CD4-positive, alpha-beta T cell treated with Interleukin-10 for 1 hour (primary cell): Measurements from ENCODE around the gene C16orf54.
"Not testable (repeated sequence)": the region's sequence is repeated elsewhere in the genome, so short reads cannot be mapped to it uniquely, and the experiment has no call there.

Experiments
- DNase-seq: peaks from one replicate; pipeline ENCODE4 v3.0.0-alpha.2; 2020

Gene C16orf54

GRCh38 chr16:29739927-29740629 is 5.7 kb downstream of the C16orf54 start:
- DNase-seq = not testable (repeated sequence)

- DNase-seq = peak; percentile 86
These were observed 7.3 kb downstream of the C16orf54 start for GRCh38 chr16:29738514-29738913.

- DNase-seq = no peak
These were observed 8.1 kb downstream of the C16orf54 start for GRCh38 chr16:29737713-29738112.

- no peak for DNase-seq
These were observed 9.0 kb downstream of the C16orf54 start for GRCh38 chr16:29736764-29737163.

- no peak for DNase-seq
These were observed 9.7 kb downstream of the C16orf54 start for GRCh38 chr16:29736112-29736511.

GRCh38 chr16:29734786-29735185 is 11.0 kb downstream of the C16orf54 start:
- no peak for DNase-seq

GRCh38 chr16:29731768-29732601 is 13.8 kb downstream of the C16orf54 start:
- peak; percentile 29 for DNase-seq

- no peak for DNase-seq
These were observed 15.1 kb downstream of the C16orf54 start for GRCh38 chr16:29730649-29731048.

GRCh38 chr16:29729116-29729521 is 16.7 kb downstream of the C16orf54 start:
- no peak for DNase-seq

- DNase-seq = no peak
These were observed 18.3 kb downstream of the C16orf54 start for GRCh38 chr16:29727452-29727851.

GRCh38 chr16:29726845-29727377 is 18.9 kb downstream of the C16orf54 start:
- DNase-seq = no peak

- DNase-seq = peak; percentile 60
These were observed 24.5 kb downstream of the C16orf54 start for GRCh38 chr16:29721167-29721879.

- DNase-seq = no peak
These were observed 25.1 kb downstream of the C16orf54 start for GRCh38 chr16:29720703-29721102.

GRCh38 chr16:29719063-29719462 is 26.7 kb downstream of the C16orf54 start:
- no peak for DNase-seq

GRCh38 chr16:29717113-29717512 is 28.7 kb downstream of the C16orf54 start:
- no peak for DNase-seq

GRCh38 chr16:29714972-29715371 is 30.8 kb downstream of the C16orf54 start:
- no peak for DNase-seq

GRCh38 chr16:29714396-29714795 is 31.4 kb downstream of the C16orf54 start:
- DNase-seq = no peak

GRCh38 chr16:29712809-29713208 is 33.0 kb downstream of the C16orf54 start:
- no peak for DNase-seq

GRCh38 chr16:29710227-29711219 is 35.3 kb downstream of the C16orf54 start:
- DNase-seq = peak; percentile 80

- DNase-seq = not testable (repeated sequence)
These were observed 36.1 kb downstream of the C16orf54 start for GRCh38 chr16:29709657-29710056.

GRCh38 chr16:29708917-29709600 is 36.7 kb downstream of the C16orf54 start:
- DNase-seq = no peak
